OCI-LY7 (cell line): Measurements from ENCODE around the gene EPHA8. TPM values are rescaled to one million over a fixed set of nuclear protein-coding genes. Genes with fewer than 3 reads are reported as not detected.

Experiments
- BruUV-seq: library from RNA; stranded (reverse); fragments of 400-500 nt; replicated peaks from 2 replicates; lab custom pipeline; 2021; lab: Mats Ljungman, UMichigan
- CTCF ChIA-PET: fragments of 300-600 bp; sonication (Branson Sonifier 250); formaldehyde crosslinking; loops from one replicate; lab custom pipeline; 2022; ENCODE audit warnings: antibody characterized with exemption; ENCODE audit not compliant: unreplicated experiment; lab: Charles Lee
- POLR2A ChIA-PET: fragments of 300-600 bp; sonication (Branson Sonifier 250); formaldehyde crosslinking; loops from one replicate; lab custom pipeline; 2022; ENCODE audit warnings: antibody characterized with exemption; lab: Charles Lee
- DNase-seq: peaks from one replicate; pipeline ENCODE4 v3.0.0-alpha.2; 2015; ENCODE audit warnings: low spot score
- H2AFZ ChIP-seq: fragments of 200-600 bp; sonication (generic), shearing (Covaris generic); 2 replicates; pipeline ENCODE4 v1.6.1; 2014; ENCODE audit warnings: mild to moderate bottlenecking, antibody characterized with exemption, low read length, moderate library complexity
- H3K27ac ChIP-seq: fragments of 200-600 bp; sonication (generic); 2 replicates; pipeline ENCODE4 v1.5.1; 2014; ENCODE audit warnings: mixed run types, low read depth, mild to moderate bottlenecking, moderate library complexity, low read length, inconsistent platforms; ENCODE audit not compliant: poor library complexity, severe bottlenecking
- H3K36me3 ChIP-seq: fragments of 200-600 bp; sonication (generic); 2 replicates; pipeline ENCODE4 v1.6.1; 2014; ENCODE audit warnings: mild to moderate bottlenecking, antibody characterized with exemption, low read length, moderate library complexity, mixed read lengths; ENCODE audit not compliant: insufficient read depth
- H3K4me1 ChIP-seq: fragments of 200-600 bp; sonication (generic); 2 replicates; pipeline ENCODE4 v1.5.1; 2014; ENCODE audit warnings: mild to moderate bottlenecking, low read length; ENCODE audit not compliant: insufficient read depth, poor library complexity, severe bottlenecking
- H3K4me2 ChIP-seq: fragments of 200-600 bp; sonication (generic); 2 replicates; pipeline ENCODE4 v1.6.1; 2014; ENCODE audit warnings: mild to moderate bottlenecking, low read length
- H3K4me3 ChIP-seq: fragments of 200-600 bp; sonication (generic); 2 replicates; pipeline ENCODE4 v1.5.1; 2014; ENCODE audit warnings: mild to moderate bottlenecking, low read depth, low read length; ENCODE audit not compliant: poor library complexity, severe bottlenecking
- H3K79me2 ChIP-seq: fragments of 200-600 bp; sonication (generic); 2 replicates; pipeline ENCODE4 v1.6.1; 2016; ENCODE audit warnings: low read depth, mild to moderate bottlenecking, low read length, moderate library complexity, mixed read lengths; ENCODE audit not compliant: insufficient read depth
- H3K9me2 ChIP-seq: fragments of 200-600 bp; sonication (generic); 2 replicates; pipeline ENCODE4 v1.6.1; 2016; ENCODE audit warnings: mild to moderate bottlenecking, low read length, mixed read lengths; ENCODE audit not compliant: insufficient read depth
- H3K9me3 ChIP-seq: fragments of 200-600 bp; sonication (generic); 2 replicates; pipeline ENCODE4 v1.6.1; 2014; ENCODE audit warnings: mild to moderate bottlenecking, mixed run types, low read length, mixed read lengths
- H4K20me1 ChIP-seq: fragments of 200-600 bp; sonication (generic); 2 replicates; pipeline ENCODE4 v1.6.1; 2014; ENCODE audit warnings: mild to moderate bottlenecking, antibody characterized with exemption, low read length, moderate library complexity, mixed read lengths; ENCODE audit not compliant: insufficient read depth
- CTCF ChIP-seq: fragments of 200-600 bp; sonication (generic); conservative IDR thresholded peaks from 2 replicates; pipeline ENCODE4 v1.5.1; 2014; ENCODE audit warnings: mild to moderate bottlenecking, antibody characterized with exemption, low read length, moderate library complexity, mixed read lengths
- EZH2phosphoT487 ChIP-seq: fragments of 200-600 bp; sonication (generic); IDR thresholded peaks from 2 replicates; pipeline ENCODE4 v1.6.1; 2018; ENCODE audit warnings: low read depth, borderline replicate concordance, mild to moderate bottlenecking, mixed run types, antibody characterized with exemption, low read length, moderate library complexity, mixed read lengths
- intact Hi-C: fragments of 100-400 bp; cut with micrococcal nuclease; formaldehyde crosslinking; loops from one replicate; pipeline ENCODE4 v1.10.0; 2022; ENCODE audit not compliant: unreplicated experiment
- total RNA-seq, 2 experiments: library from RNA; depleted of rRNA in 1 of 2; stranded (reverse); fragments of >200 nt in 1 of 2; shearing (Covaris generic) in 1 of 2; gene quantifications; 2 replicates each; pipeline ENCODE4 v1.2.3, GENCODE V29; 2014 to 2022

EPHA8 gene
- total RNA-seq, 2 experiments from 2014 or later: not detected

- Histone ChIP-seq H3K9me3 (no peaks in the 10 kb centered on the region), H3K27ac (no peak overlapping the region), H3K79me2 (no peaks in the 10 kb centered on the region), H4K20me1 (no peaks in the 10 kb centered on the region), H3K36me3 (no peaks in the 10 kb centered on the region), H3K9me2 (no peaks in the 10 kb centered on the region), H3K4me3 (no peak overlapping the region), H3K4me2 (no peak overlapping the region), H2AFZ (no peak overlapping the region), H3K4me1 (no peaks in the 10 kb centered on the region)
- no TSS peak for BruUV-seq
- TF ChIP-seq CTCF: no peak
- TF ChIP-seq EZH2phosphoT487: no peak
- CTCF ChIA-PET: no interaction called here
- POLR2A ChIA-PET: no interaction called here
- no peak for DNase-seq
- intact Hi-C loops: no loop called here
Measured at GRCh38 chr1:22570140-22570909, 7.0 kb downstream of the EPHA8 start.

GRCh38 chr1:22572818-22573217, 9.5 kb downstream of the EPHA8 start:
- no peaks in the 10 kb centered on the region for H3K36me3 ChIP-seq
- no peaks in the 10 kb centered on the region for H3K4me1 ChIP-seq
- H3K9me2 ChIP-seq: no peaks in the 10 kb centered on the region
- ChIA-PET CTCF (no interaction called here), POLR2A (no interaction called here)
- no peak overlapping the region for H2AFZ ChIP-seq
- TF ChIP-seq EZH2phosphoT487 (no peak), CTCF (no peak)
- no peaks in the 10 kb centered on the region for H3K9me3 ChIP-seq
- H3K27ac ChIP-seq: no peak overlapping the region
- H3K4me3 ChIP-seq: no peak overlapping the region
- no peaks in the 10 kb centered on the region for H3K79me2 ChIP-seq
- H3K4me2 ChIP-seq: no peak overlapping the region
- intact Hi-C loops: no loop called here
- BruUV-seq: no TSS peak
- DNase-seq: no peak
- no peaks in the 10 kb centered on the region for H4K20me1 ChIP-seq

GRCh38 chr1:22573237-22573636, 9.9 kb downstream of the EPHA8 start:
- DNase-seq: no peak
- Histone ChIP-seq H2AFZ (no peak overlapping the region), H3K9me2 (no peaks in the 10 kb centered on the region), H3K36me3 (no peaks in the 10 kb centered on the region), H3K4me2 (no peak overlapping the region), H3K9me3 (no peaks in the 10 kb centered on the region), H4K20me1 (no peaks in the 10 kb centered on the region), H3K4me1 (no peaks in the 10 kb centered on the region), H3K4me3 (no peak overlapping the region), H3K27ac (no peak overlapping the region), H3K79me2 (no peaks in the 10 kb centered on the region)
- ChIA-PET POLR2A (no interaction called here), CTCF (no interaction called here)
- intact Hi-C loops: no loop called here
- TF ChIP-seq CTCF (no peak), EZH2phosphoT487 (no peak)
- no TSS peak for BruUV-seq
